Measurements from ENCODE around the gene SGCA.

The SGCA gene

GRCh38 chr17:50182783-50183420, 17.1 kb downstream of the SGCA start:
- no peak for DNase-seq (ENCODE audit: low spot score)

- DNase-seq (ENCODE audit: low spot score): no peak
These were observed 17.7 kb downstream of the SGCA start for GRCh38 chr17:50183421-50183994.

- DNase-seq (ENCODE audit: low spot score): no peak
These were observed 18.3 kb downstream of the SGCA start for GRCh38 chr17:50184064-50184463.

- no peak for DNase-seq (ENCODE audit: low spot score)
These were observed 19.0 kb downstream of the SGCA start for GRCh38 chr17:50184611-50185398.

DNA sequence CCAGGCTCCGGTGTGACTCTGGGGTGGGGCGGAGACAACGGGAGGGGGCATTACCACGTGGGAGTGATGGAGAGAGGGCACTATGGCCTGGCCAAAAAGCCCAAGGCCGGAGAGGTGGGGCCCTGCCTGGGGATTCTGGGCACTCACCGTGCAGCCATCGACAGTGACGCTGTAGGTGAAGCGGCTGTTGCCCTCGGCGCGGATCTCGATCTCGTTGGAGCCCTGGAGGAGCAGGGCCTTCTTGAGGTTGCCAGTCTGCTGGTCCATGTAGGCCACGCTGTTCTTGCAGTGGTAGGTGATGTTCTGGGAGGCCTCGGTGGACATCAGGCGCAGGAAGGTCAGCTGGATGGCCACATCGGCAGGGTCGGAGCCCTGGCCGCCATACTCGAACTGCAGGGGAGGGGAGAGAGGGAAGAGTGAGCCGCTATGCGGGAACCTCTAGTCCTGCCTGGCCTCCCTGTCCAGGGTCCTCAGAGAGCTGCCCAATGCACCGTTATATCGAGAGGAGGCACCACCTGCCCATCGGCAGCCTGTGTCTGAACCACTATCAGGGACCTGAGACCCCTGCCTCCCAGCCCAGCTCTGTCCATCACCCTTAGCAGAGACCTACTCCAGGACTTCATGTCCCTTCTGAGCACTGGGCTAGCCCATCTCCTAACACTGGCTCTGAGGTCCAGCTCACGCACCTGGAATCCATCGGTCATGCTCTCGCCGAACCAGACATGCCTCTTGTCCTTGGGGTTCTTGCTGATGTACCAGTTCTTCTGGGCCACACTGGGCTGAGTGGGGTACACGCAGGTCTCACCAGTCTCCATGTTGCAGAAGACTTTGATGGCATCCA, 20.0 kb downstream of the SGCA start:
- DNase-seq (ENCODE audit: low spot score): no peak

- DNase-seq (ENCODE audit: low spot score): no peak
These were observed 21.0 kb downstream of the SGCA start for GRCh38 chr17:50186661-50187393.

GRCh38 chr17:50187394-50187725, 21.6 kb downstream of the SGCA start:
- DNase-seq (ENCODE audit: low spot score): no peak

DNA sequence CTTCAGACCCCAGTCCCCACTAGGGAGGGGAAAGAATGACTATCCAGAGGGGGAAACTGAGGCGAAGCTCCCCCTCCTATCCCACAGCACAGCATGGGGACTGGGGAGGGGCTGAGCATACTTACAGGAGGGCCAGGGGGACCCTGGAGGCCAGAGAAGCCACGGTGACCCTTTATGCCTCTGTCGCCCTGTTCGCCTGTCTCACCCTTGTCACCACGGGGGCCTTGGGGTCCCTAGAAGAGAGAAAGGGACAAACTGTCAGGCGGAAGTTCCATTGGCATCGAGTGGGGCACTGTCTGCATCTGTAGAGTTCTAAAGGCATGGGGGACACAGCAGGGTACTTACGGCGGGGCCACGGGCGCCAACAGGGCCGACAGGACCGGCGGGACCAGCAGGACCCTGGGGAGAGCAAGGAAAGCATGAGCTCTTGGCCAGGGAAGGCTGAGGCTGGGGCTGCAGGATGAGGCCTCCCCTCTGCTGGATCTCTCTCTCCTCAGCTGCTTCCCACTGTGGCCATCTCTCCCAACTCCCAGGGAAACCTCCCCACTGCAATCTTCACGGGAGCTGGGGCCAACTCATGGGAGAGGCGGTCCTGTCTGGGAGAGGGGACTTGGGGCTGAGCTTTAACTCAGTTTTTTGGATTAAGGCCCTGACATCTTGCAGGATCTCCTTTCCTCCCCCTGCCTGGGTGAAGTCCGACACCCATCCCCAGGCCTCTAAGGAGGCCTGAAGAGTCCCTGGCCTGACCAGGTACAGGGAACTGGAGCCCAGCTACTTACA, 22.1 kb downstream of the SGCA start:
- DNase-seq (ENCODE audit: low spot score): no peak

DNA sequence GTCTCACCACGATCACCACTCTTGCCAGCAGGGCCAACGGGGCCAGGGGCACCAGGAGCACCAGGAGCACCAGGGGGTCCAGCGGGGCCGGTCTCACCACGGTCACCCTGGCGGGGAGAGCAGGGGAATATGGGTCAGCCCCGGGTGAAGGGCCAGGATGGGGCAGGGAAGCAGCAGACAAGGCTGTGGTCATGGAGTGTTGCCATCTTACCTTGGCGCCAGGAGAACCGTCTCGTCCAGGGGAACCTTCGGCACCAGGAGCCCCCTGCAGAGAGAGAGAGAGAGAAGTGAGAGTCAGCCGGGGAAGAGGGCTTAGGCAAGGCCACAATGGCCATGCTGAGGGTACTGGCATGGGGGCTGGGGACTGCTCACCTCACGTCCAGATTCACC, 22.7 kb downstream of the SGCA start:
- DNase-seq (ENCODE audit: low spot score): no peak

DNA sequence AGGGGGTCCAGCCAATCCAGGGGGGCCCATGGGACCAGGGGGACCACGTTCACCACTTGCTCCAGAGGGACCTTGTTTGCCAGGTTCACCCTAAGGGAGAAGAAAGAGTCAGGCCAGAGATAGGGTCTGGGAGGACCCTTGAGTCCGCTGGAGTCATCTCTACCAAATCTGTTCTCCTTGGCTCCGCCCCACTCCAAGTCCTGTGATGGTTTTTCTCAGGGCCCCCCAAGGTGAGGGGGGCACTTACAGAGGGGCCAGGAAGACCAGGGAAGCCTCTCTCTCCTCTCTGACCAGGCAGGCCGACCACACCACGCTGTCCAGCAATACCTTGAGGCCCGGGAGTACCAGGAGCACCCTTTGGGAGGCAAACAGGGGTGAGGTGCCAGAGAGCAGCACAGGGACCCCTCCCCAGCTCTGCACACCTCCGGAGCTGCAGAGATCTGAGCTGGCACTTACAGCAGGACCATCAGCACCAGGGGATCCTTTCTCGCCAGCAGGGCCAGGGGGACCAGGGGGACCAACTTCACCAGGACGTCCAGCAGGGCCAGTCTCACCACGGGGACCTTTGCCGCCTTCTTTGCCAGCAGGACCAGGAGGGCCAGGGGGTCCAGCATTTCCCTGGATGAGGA, 23.2 kb downstream of the SGCA start:
- DNase-seq (ENCODE audit: low spot score): no peak

DNA sequence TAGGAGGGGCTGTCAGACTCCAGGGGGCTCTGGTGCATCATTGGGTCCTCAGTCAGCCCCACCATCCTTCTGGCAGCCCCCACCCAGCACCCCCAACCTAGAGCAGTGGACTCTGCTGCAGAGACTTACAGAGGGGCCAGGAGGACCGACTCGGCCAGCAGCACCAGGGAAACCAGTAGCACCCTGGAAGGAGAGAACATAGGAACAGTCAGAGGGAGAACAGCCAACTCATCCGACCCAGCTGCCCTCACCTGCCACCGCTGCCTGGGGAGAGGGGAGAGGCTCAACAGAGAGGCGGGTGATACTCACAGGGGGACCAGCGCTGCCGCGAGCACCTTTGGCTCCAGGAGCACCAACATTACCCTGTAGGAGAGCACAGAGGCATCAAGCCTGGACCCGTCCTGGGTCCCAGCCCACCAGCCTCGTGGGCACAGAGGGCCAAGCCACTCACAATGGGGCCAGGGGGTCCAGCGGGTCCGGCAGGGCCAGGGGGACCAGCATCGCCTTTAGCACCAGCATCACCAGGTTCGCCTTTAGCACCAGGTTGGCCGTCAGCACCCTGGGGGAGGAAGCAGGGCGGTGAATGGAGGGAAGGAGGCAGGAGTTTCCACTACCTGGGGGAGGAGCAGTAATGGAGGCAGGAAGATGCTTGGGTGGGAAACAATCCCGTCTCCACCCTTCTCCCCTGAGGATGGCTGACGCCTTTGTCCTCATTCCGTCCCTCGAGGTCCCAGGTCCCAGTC, 23.9 kb downstream of the SGCA start:
- no peak for DNase-seq (ENCODE audit: low spot score)

- no peak for DNase-seq (ENCODE audit: low spot score)
These were observed 24.4 kb downstream of the SGCA start for GRCh38 chr17:50190293-50190602.

- DNase-seq (ENCODE audit: low spot score): no peak
These were observed 25.0 kb downstream of the SGCA start for GRCh38 chr17:50190603-50191358.

DNA sequence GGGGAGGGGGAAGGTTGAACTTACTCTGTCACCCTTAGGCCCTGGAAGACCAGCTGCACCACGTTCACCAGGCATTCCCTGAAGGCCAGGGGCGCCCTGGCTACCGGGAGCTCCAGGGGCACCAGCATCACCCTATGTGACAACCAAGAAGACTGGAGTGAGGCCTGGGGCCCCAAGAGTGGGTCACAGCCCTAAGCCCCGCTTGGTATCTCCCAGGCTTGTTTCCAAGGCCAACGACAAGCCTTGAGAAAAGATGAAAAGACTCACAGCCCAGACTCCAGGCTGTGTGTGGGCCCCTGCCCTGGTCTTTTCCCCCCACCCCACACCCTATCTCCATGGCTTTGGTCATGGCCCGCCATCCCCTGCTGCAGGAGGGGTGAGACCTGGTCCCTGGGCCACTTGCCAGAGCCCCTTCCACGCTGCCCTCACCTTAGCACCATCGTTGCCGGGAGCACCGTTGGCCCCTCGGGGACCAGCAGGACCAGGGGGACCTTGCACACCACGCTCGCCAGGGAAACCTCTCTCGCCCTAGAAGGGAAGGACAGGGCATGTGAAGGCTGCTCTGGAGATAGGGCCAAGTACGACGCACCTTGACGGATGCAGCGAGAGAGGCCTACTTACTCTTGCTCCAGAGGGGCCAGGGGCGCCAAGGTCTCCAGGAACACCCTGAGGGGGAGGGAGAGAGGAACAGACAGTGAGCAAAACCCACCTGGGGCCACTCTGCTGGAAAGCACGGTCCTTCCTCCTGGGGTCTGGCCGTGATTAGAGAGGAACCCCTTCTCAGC, 25.7 kb downstream of the SGCA start:
- no peak for DNase-seq (ENCODE audit: low spot score)

DNA sequence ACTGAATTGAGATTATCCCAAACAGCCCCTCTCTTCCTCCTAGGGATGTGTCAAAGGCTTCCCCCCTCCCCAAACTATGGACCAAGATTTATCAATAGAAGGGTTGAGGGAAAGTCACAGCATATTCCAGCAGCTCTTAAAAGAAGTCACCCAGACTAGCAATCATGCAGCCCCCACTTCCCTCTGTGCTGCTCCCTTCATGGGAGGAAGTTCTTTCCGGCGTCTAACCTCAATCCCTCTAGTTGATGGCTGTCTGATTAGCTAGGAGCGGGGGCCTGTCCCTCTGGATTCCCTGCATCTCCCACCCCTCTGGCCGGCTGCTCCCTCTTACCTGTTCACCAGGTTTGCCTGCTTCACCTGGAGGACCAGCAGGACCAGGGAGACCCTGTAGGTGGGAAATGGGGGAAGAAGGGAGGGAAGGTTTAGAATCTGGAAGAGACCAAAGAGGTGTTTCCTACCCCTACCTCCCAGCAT, 26.4 kb downstream of the SGCA start:
- DNase-seq (ENCODE audit: low spot score): no peak

DNA sequence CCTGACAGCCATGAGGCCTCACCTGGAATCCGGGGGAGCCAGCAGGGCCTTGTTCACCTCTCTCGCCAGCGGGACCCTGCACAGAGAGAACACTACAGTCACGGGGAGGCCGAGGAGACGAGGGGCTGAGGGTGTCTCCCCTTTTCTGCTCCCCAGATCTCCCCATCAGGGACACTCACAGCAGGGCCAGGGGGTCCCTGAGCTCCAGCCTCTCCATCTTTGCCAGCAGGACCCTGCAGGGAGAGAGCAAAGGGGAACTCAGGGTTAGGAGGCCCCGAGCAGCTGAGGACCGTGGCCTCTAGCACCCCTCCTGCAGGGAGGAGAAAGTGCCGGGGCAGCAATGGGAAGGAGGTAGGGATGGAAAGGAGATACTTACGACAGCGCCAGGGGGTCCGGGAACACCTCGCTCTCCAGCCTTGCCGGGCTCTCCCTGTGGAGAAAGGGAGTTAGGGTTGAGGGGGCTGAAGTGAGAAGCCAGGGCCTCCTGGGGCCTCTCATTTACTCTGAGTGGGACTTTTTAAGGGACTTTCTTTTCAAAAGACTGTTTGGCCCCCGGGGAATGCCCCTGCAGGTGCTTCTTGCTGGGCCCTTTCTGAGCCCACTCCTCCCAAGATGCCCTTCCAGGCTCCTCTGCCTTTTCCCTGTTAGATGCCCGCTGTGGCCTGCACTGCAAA, 26.9 kb downstream of the SGCA start:
- no peak for DNase-seq (ENCODE audit: low spot score)

- no peak for DNase-seq (ENCODE audit: low spot score)
These were observed 28.5 kb downstream of the SGCA start for GRCh38 chr17:50194140-50194933.

Measured in D341Med (cell line).